Panc1 (cell line): ENCODE data around the gene PRKCD.

Experiments used
- POLR2AphosphoS5 ChIP-seq: IDR thresholded peaks from 2 replicates; pipeline ENCODE4 v1.6.1; 2012; ENCODE audit warnings: mild to moderate bottlenecking, low read depth, low read length, moderate library complexity
- TF ChIP-seq, protein P1 (sequence below): fragments of 450-650 bp; IDR thresholded peaks from 2 replicates; pipeline ENCODE4 v1.5.1; 2017; ENCODE audit warnings: mild to moderate bottlenecking
- TF ChIP-seq, protein P2 (sequence below), 2 experiments: IDR thresholded peaks; 2 replicates each; pipeline ENCODE4 v1.6.1; 2011 to 2012; ENCODE audit warnings: low read depth in 2 of 2, control low read depth in 1 of 2, low read length in 1 of 2, mild to moderate bottlenecking in 1 of 2, moderate library complexity in 1 of 2; ENCODE audit not compliant: insufficient read depth in 1 of 2

DNA sequence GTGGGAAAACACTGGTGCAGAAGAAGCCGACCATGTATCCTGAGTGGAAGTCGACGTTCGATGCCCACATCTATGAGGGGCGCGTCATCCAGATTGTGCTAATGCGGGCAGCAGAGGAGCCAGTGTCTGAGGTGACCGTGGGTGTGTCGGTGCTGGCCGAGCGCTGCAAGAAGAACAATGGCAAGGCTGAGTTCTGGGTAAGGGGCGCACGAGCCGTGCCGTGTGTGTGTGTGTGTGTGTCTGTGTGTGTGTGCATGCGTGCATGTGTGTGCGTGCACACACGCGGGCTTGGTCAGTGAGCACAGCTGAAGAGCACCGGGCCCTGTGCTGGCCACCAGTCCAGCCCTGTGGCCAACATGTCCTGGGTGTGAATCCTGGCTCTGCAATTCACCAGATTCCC, 18.6 kb downstream of the PRKCD start:
- TF ChIP-seq, protein P1, sequence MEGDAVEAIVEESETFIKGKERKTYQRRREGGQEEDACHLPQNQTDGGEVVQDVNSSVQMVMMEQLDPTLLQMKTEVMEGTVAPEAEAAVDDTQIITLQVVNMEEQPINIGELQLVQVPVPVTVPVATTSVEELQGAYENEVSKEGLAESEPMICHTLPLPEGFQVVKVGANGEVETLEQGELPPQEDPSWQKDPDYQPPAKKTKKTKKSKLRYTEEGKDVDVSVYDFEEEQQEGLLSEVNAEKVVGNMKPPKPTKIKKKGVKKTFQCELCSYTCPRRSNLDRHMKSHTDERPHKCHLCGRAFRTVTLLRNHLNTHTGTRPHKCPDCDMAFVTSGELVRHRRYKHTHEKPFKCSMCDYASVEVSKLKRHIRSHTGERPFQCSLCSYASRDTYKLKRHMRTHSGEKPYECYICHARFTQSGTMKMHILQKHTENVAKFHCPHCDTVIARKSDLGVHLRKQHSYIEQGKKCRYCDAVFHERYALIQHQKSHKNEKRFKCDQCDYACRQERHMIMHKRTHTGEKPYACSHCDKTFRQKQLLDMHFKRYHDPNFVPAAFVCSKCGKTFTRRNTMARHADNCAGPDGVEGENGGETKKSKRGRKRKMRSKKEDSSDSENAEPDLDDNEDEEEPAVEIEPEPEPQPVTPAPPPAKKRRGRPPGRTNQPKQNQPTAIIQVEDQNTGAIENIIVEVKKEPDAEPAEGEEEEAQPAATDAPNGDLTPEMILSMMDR: no peak
- TF ChIP-seq POLR2AphosphoS5: no peak
- TF ChIP-seq, protein P2, sequence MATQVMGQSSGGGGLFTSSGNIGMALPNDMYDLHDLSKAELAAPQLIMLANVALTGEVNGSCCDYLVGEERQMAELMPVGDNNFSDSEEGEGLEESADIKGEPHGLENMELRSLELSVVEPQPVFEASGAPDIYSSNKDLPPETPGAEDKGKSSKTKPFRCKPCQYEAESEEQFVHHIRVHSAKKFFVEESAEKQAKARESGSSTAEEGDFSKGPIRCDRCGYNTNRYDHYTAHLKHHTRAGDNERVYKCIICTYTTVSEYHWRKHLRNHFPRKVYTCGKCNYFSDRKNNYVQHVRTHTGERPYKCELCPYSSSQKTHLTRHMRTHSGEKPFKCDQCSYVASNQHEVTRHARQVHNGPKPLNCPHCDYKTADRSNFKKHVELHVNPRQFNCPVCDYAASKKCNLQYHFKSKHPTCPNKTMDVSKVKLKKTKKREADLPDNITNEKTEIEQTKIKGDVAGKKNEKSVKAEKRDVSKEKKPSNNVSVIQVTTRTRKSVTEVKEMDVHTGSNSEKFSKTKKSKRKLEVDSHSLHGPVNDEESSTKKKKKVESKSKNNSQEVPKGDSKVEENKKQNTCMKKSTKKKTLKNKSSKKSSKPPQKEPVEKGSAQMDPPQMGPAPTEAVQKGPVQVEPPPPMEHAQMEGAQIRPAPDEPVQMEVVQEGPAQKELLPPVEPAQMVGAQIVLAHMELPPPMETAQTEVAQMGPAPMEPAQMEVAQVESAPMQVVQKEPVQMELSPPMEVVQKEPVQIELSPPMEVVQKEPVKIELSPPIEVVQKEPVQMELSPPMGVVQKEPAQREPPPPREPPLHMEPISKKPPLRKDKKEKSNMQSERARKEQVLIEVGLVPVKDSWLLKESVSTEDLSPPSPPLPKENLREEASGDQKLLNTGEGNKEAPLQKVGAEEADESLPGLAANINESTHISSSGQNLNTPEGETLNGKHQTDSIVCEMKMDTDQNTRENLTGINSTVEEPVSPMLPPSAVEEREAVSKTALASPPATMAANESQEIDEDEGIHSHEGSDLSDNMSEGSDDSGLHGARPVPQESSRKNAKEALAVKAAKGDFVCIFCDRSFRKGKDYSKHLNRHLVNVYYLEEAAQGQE (IDR thresholded peaks at IDR 0.05; ENCODE audit: insufficient read depth in 1 of 2, low read depth in 2 of 2, low read length in 1 of 2): no peak
